GM12865 (cell line): ENCODE measurements around the gene HMGCLL1.

Experiments used
- DNase-seq: peaks from one replicate; pipeline ENCODE4 v3.0.0; 2010; ENCODE audit warnings: low read depth
- H3K4me3 ChIP-seq: 2 replicates; pipeline ENCODE4 v1.5.1; 2011; ENCODE audit warnings: mild to moderate bottlenecking, low read depth, low read length, control low read depth
- CTCF ChIP-seq: IDR thresholded peaks from 2 replicates; pipeline ENCODE4 v1.5.1; 2011; ENCODE audit warnings: low read length, control low read depth, low read depth, inconsistent platforms; ENCODE audit not compliant: insufficient read depth; ENCODE audit errors: missing control alignments

The HMGCLL1 gene

GRCh38 chr6:55584654-55585354, 5.8 kb upstream of the HMGCLL1 start:
- no peak overlapping the region for H3K4me3 ChIP-seq
- no peak for TF ChIP-seq CTCF
- DNase-seq: no peak

- TF ChIP-seq CTCF: no peak
- DNase-seq: no peak
- H3K4me3 ChIP-seq: no peak overlapping the region
Observed at GRCh38 chr6:55576811-55577210, 2.2 kb downstream of the HMGCLL1 start.

GRCh38 chr6:55574556-55574955, 4.4 kb downstream of the HMGCLL1 start:
- no peak for DNase-seq
- no peak overlapping the region for H3K4me3 ChIP-seq
- no peak for TF ChIP-seq CTCF

GRCh38 chr6:55569638-55570037, 9.4 kb downstream of the HMGCLL1 start:
- no peak overlapping the region for H3K4me3 ChIP-seq
- no peak for DNase-seq
- no peak for TF ChIP-seq CTCF

GRCh38 chr6:55568808-55569439, 10.1 kb downstream of the HMGCLL1 start:
- no peak overlapping the region for H3K4me3 ChIP-seq
- DNase-seq: no peak
- no peak for TF ChIP-seq CTCF

- no peak for TF ChIP-seq CTCF
- no peak overlapping the region for H3K4me3 ChIP-seq
Observed at GRCh38 chr6:55567558-55567957, 11.4 kb downstream of the HMGCLL1 start.

GRCh38 chr6:55566036-55566710, 12.8 kb downstream of the HMGCLL1 start:
- H3K4me3 ChIP-seq: no peak overlapping the region
- DNase-seq: no peak
- TF ChIP-seq CTCF: no peak

More at GRCh38 chr6:55567558-55567957, 11.4 kb downstream of the HMGCLL1 start:
- DNase-seq: no peak
